Measurements from ENCODE around the gene ARPP19.

DNA sequence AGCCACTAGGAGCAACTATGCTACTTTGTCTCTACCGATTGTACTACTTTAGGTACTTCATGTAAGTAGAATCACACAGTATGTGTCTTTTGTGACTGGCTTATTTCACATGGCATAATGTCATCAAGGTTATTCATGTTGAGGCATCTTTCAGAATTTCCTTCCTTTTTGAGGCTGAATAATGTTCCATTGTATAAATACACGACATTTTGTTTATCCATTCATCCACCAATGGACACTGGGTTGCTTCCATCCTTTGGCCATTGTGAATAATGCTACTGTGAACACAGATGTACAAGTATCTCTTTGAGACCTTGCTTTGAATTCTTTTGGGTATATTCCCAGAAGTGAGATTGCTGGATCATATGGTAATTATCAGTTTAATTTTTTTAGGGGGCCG, 69.3 kb downstream of the ARPP19 start:
- TF ChIP-seq POLR2A (IDR thresholded peaks at IDR 0.05; ENCODE audit: low read depth, low read length) (no peak), MXI1 (IDR thresholded peaks at IDR 0.05; ENCODE audit: borderline replicate concordance, low read depth, low read length) (no peak), BHLHE40 (IDR thresholded peaks at IDR 0.05; ENCODE audit: low read depth, low read length) (no peak), RCOR1 (IDR thresholded peaks at IDR 0.05; ENCODE audit: insufficient replicate concordance, low read length) (no peak), RAD21 (IDR thresholded peaks at IDR 0.05; ENCODE audit: low read length) (no peak)
- TF ChIP-seq, protein P1, sequence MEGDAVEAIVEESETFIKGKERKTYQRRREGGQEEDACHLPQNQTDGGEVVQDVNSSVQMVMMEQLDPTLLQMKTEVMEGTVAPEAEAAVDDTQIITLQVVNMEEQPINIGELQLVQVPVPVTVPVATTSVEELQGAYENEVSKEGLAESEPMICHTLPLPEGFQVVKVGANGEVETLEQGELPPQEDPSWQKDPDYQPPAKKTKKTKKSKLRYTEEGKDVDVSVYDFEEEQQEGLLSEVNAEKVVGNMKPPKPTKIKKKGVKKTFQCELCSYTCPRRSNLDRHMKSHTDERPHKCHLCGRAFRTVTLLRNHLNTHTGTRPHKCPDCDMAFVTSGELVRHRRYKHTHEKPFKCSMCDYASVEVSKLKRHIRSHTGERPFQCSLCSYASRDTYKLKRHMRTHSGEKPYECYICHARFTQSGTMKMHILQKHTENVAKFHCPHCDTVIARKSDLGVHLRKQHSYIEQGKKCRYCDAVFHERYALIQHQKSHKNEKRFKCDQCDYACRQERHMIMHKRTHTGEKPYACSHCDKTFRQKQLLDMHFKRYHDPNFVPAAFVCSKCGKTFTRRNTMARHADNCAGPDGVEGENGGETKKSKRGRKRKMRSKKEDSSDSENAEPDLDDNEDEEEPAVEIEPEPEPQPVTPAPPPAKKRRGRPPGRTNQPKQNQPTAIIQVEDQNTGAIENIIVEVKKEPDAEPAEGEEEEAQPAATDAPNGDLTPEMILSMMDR (conservative IDR thresholded peaks at IDR 0.05; ENCODE audit: low read depth, low read length), result no peak

Measured in IMR-90 (cell line).